Measurements from ENCODE around the gene GGT6. TPM values are rescaled to one million over a fixed set of nuclear protein-coding genes. Genes with fewer than 3 reads are reported as not detected.

GGT6 gene
- total and polyA plus RNA-seq, 4 donors = 2.8 to 12.3 (median 7.4) TPM

DNA sequence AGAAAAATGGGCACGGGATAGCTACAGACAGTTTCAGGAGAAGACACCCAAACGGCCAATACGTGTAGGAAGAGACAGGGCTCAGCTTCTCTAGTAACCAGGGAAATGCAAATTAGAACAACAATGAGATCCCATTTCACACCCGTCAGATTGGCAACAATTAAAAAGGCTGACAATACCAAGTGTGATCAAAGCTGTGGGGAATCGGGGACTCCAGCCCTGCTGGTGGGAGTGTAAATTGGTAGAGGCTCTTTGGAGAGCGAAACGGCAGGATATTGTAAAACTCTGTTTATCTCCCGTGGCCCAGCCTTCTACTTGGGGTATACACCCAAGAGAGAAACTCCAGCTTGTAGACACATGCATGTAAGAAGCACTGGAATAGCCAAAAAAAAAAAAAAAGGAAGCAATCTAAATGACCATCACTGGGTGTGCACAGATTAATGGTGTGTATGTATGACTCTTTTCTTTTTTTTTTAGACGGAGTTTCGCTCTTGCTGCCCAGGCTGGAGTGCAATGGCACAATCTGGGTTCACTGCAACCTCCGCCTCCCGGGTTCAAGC, 32.7 kb downstream of the GGT6 start:
- Histone ChIP-seq H3K4me1 (ENCODE audit: control insufficient read depth in 5 of 5, insufficient read depth in 5 of 5, low read length in 5 of 5) (peaks cover 0 to 22% (median 6%) of the 10 kb centered on the region in 5 donors), H3K27ac (ENCODE audit: low read depth in 1 of 2, low read length in 1 of 2) (no peak overlapping the region), H3K9me3 (ENCODE audit: control insufficient read depth in 4 of 4, insufficient read depth in 3 of 4, low read length in 3 of 4) (no peaks in the 10 kb centered on the region), H3K27me3 (ENCODE audit: control insufficient read depth in 3 of 3, insufficient read depth in 3 of 3, low read length in 2 of 3) (no peaks in the 10 kb centered on the region), H3K4me3 (no peak overlapping the region), H3K36me3 (ENCODE audit: control insufficient read depth in 4 of 4, insufficient read depth in 4 of 4, low read length in 4 of 4) (peaks cover 0 to 9% (median 0%) of the 10 kb centered on the region in 4 donors), H3K9ac (ENCODE audit: insufficient read depth in 1 of 2, low read length in 2 of 2) (no peak overlapping the region)
- TF ChIP-seq, protein P1, sequence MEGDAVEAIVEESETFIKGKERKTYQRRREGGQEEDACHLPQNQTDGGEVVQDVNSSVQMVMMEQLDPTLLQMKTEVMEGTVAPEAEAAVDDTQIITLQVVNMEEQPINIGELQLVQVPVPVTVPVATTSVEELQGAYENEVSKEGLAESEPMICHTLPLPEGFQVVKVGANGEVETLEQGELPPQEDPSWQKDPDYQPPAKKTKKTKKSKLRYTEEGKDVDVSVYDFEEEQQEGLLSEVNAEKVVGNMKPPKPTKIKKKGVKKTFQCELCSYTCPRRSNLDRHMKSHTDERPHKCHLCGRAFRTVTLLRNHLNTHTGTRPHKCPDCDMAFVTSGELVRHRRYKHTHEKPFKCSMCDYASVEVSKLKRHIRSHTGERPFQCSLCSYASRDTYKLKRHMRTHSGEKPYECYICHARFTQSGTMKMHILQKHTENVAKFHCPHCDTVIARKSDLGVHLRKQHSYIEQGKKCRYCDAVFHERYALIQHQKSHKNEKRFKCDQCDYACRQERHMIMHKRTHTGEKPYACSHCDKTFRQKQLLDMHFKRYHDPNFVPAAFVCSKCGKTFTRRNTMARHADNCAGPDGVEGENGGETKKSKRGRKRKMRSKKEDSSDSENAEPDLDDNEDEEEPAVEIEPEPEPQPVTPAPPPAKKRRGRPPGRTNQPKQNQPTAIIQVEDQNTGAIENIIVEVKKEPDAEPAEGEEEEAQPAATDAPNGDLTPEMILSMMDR (IDR thresholded peaks at IDR 0.05; ENCODE audit: control extremely low read depth, extremely low read depth) = no peak
- WGBS, 2 donors = 67 to 76% methylated on average over 12 of the region's 12 CpGs
- ATAC-seq (ENCODE audit: insufficient read depth, low FRiP score) (no peak), DNase-seq (peak in 2 of 3 donors; percentile 50 to 71)

DNA sequence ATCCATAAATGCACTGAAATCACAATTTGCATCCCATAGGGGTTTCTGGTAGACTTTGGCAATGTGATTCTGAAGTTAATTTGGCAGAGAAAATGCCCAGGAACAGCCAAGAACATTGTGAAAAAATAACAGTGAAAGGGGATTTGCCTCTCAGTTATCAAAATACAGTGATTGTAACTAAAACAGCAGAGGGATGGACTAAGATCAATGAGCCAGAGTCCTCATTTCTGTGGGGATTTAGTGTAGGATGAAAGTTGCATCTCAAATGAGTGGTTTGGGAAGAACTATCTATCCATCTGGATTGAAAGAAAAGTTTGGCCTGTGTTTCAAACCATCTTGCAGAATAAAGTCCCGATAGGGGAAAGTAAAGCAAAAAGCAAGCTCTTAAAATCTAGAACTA, 33.2 kb downstream of the GGT6 start:
- ATAC-seq (ENCODE audit: insufficient read depth, low FRiP score) = no peak
- no peaks in the 10 kb centered on the region for H3K27me3 ChIP-seq (ENCODE audit: control insufficient read depth in 3 of 3, insufficient read depth in 3 of 3, low read length in 2 of 3)
- peaks cover 0 to 9% (median 0%) of the 10 kb centered on the region in 4 donors for H3K36me3 ChIP-seq (ENCODE audit: control insufficient read depth in 4 of 4, insufficient read depth in 4 of 4, low read length in 4 of 4)
- no peak overlapping the region for H3K4me3 ChIP-seq
- H3K27ac ChIP-seq (ENCODE audit: low read depth in 1 of 2, low read length in 1 of 2) = no peak overlapping the region
- WGBS, 2 donors = 49 to 62% methylated on average over 1 of the region's 1 CpG
- TF ChIP-seq, protein P1 (IDR thresholded peaks at IDR 0.05; ENCODE audit: control extremely low read depth, extremely low read depth) = no peak
- DNase-seq = peak in 1 of 3 donors; percentile 44
- H3K9ac ChIP-seq (ENCODE audit: insufficient read depth in 1 of 2, low read length in 2 of 2) = no peak overlapping the region
- H3K9me3 ChIP-seq (ENCODE audit: control insufficient read depth in 4 of 4, insufficient read depth in 3 of 4, low read length in 3 of 4) = no peaks in the 10 kb centered on the region
- peaks cover 0 to 27% (median 6%) of the 10 kb centered on the region in 5 donors for H3K4me1 ChIP-seq (ENCODE audit: control insufficient read depth in 5 of 5, insufficient read depth in 5 of 5, low read length in 5 of 5)

DNA sequence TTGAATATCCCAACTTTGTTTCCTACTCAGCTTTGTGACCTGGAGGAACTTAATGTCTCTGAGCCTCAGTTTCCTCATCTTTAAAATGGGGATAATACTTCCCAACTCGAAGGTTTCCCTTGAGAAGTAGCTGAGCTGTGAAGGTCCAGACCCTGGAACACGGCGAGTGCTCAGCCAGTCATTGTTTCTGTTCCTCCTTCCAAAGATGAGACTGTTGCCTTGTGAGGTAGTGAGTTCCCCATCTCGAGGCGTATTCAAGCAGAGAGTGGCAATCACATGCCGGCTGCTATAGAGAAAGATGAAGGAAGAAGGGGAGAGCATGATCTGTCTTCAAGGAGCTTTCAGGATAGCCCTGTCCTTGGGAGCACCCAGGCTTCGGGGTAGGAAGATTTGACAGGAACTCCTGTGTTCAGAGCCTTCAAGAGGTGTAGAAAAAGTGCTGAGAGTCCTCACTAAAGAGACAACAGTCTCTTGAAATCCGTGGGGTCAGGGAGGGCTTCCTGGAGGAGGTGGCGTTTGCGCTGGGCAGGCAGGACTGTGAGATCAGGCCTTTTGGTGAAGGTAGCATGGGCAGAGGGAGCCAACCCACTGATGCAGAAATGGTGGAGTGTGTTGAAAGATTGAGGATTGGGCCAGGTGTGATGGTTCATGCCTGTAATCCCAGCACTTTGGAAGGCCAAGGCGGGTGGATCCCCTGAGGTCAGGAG, 34.5 kb downstream of the GGT6 start:
- H3K4me1 ChIP-seq (ENCODE audit: control insufficient read depth in 5 of 5, insufficient read depth in 5 of 5, low read length in 5 of 5) = peaks cover 0 to 27% (median 9%) of the 10 kb centered on the region in 5 donors
- H3K9me3 ChIP-seq (ENCODE audit: control insufficient read depth in 4 of 4, insufficient read depth in 3 of 4, low read length in 3 of 4) = no peaks in the 10 kb centered on the region
- H3K36me3 ChIP-seq (ENCODE audit: control insufficient read depth in 4 of 4, insufficient read depth in 4 of 4, low read length in 4 of 4) = peaks cover 0 to 8% (median 0%) of the 10 kb centered on the region in 4 donors
- ATAC-seq (ENCODE audit: insufficient read depth, low FRiP score) = no peak
- DNase-seq = no peak
- TF ChIP-seq, protein P1 (IDR thresholded peaks at IDR 0.05; ENCODE audit: control extremely low read depth, extremely low read depth) = no peak
- H3K4me3 ChIP-seq = no peak overlapping the region
- peak overlapping the region in 1 of 2 donors; percentile 3 for H3K27ac ChIP-seq (ENCODE audit: low read depth in 1 of 2, low read length in 1 of 2)
- H3K27me3 ChIP-seq (ENCODE audit: control insufficient read depth in 3 of 3, insufficient read depth in 3 of 3, low read length in 2 of 3) = no peaks in the 10 kb centered on the region
- H3K9ac ChIP-seq (ENCODE audit: insufficient read depth in 1 of 2, low read length in 2 of 2) = no peak overlapping the region
- WGBS, 2 donors = 78 to 90% methylated on average over 11 of the region's 11 CpGs
